K562 (cell line): Measurements from ENCODE around the gene NOTO. TPM values are rescaled to one million over a fixed set of nuclear protein-coding genes. Genes with fewer than 3 reads are reported as not detected.

ENCODE experiments used
- ADNP ChIP-seq: fragments of 200-800 bp; sonication (Bioruptor generic); IDR thresholded peaks from 2 replicates; pipeline ENCODE4 v1.6.1; 2016; ENCODE audit warnings: missing genetic modification characterization, missing compliant biosample characterization
- CBX3 ChIP-seq, 2 experiments: IDR thresholded peaks; 1 replicate in 1 of 2; 2 replicates in 1 of 2; pipeline ENCODE4 v1.6.1; 2012; ENCODE audit warnings: inconsistent platforms in 2 of 2, low read length in 2 of 2, borderline replicate concordance in 1 of 2, control low read depth in 1 of 2
- HDAC3 ChIP-seq: fragments of 450-650 bp; IDR thresholded peaks from 2 replicates; pipeline ENCODE4 v1.6.1; 2018; ENCODE audit warnings: borderline replicate concordance, mild to moderate bottlenecking, moderate library complexity; ENCODE audit not compliant: partially characterized antibody
- POLR2A ChIP-seq: fragments of 450-650 bp; conservative IDR thresholded peaks from 2 replicates; pipeline ENCODE4 v1.6.1; 2016
- SMAD2 ChIP-seq: fragments of 150-350 bp; IDR thresholded peaks from 2 replicates; pipeline ENCODE4 v1.6.1; 2014; ENCODE audit warnings: low read depth, mild to moderate bottlenecking, low read length
- TEAD1 ChIP-seq, 2 experiments: fragments of 450-650 bp in 1 of 2; sonication (generic) in 1 of 2; formaldehyde crosslinking; IDR thresholded peaks; 2 replicates each; pipeline versions ENCODE4 v1.4.0 to v1.8.0; 2020 to 2022; ENCODE audit warnings: mild to moderate bottlenecking in 2 of 2, missing genetic modification reagents in 1 of 2
- U2AF1 ChIP-seq: fragments of 200-400 bp; formaldehyde crosslinking; optimal IDR thresholded peaks from 2 replicates; pipeline ENCODE3; 2017; ENCODE audit warnings: mild to moderate bottlenecking, low read depth, low read length, moderate library complexity
- XRCC5 ChIP-seq: fragments of 200-400 bp; formaldehyde crosslinking; IDR thresholded peaks from 2 replicates; pipeline ENCODE4 v1.6.1; 2017; ENCODE audit warnings: low read depth, mild to moderate bottlenecking, low read length
- ZNF561 ChIP-seq: fragments of 450-650 bp; formaldehyde crosslinking; conservative IDR thresholded peaks from 2 replicates; pipeline ENCODE4 v1.4.0; 2020; ENCODE audit warnings: mild to moderate bottlenecking, moderate library complexity
- polyA plus RNA-seq, 8 experiments: library from polyadenylated mRNA; depleted of rRNA in 4 of 8; stranded (reverse) in 5 of 8; unstranded in 3 of 8; fragments of >200 nt; fragmentation: Nextera tagmentation in 2 of 8; fragmentation: Illumina TruSeq in 1 of 8; extraction: Ambion mirVana in 2 of 8; extraction: Trizol in 1 of 8; gene quantifications; 2 replicates each; pipeline versions ENCODE4 v1.2.1 to v1.2.3, GENCODE V29; 2011 to 2014; ENCODE audit warnings: inconsistent platforms in 1 of 8, missing spikeins in 1 of 8
- total RNA-seq, 7 experiments: library from RNA; depleted of rRNA in 6 of 7; stranded (reverse); fragments of >200 nt in 6 of 7; fragmentation: Illumina TruSeq in 2 of 7; extraction: Trizol in 2 of 7; gene quantifications; 2 replicates each; pipeline versions ENCODE4 v1.2.1 to v1.2.3, GENCODE V29; 2011 to 2021; ENCODE audit warnings: low replicate concordance in 1 of 7
- TF ChIP-seq, protein P1 (sequence below): fragments of 450-650 bp; IDR thresholded peaks from 2 replicates; pipeline ENCODE4 v1.6.1; 2016; ENCODE audit warnings: low read depth
- TF ChIP-seq, protein P2 (sequence below): sonication (generic); formaldehyde crosslinking; IDR thresholded peaks from 2 replicates; pipeline ENCODE4 v1.8.0; 2023; ENCODE audit warnings: missing genetic modification reagents, mild to moderate bottlenecking, borderline replicate concordance

NOTO gene
- total and polyA plus RNA-seq, 9 of the 15 experiments (the other 6 are each of a cell fraction or from before 2014, with no cell fraction given), result not detected

DNA sequence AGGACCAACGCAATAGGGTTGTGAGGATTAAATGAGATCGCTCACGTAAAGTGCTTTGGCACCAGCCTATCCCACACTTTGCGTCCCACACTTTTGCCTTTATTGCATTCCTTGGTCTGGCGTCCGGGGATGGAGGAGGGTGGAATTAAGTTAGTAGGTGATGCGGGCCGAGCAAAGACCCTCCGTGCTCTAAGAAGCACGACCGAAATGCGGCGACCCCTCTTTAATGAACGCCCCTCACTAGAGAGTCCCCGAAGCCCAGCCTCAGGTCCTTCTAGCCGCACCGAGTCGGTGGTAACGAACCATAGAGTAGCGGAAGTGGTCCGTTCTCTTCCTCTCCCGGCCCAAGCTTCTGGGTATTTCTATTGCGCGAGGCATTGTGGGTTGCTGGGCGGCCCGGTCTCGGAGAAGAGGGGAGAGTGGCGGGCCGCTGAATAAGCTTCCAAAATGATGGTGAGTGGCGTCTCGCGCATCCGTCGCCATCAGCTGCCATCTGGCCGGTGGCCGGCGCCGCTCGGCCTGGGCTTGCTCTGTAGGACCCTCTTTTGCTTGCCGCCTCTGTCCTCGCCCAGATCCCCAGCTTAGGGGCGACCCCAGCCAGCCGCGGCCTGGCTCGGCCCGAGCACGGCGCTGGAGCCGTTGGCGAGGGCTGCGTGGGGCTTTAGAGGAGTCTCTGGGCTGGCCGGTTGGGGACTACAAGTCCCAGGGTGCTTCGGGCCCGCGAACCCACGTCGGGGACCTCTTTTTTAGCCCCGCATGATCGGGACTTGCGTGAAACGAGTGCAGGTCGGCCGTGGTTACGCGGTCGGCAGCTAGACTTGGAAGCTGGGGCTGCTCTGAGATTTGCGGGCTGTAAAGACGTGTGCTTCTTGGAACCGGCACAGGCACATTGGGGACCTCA is 31.8 kb downstream of the NOTO start, which contains the start of gene CCT7 (continued):
- TF ChIP-seq, protein P1, sequence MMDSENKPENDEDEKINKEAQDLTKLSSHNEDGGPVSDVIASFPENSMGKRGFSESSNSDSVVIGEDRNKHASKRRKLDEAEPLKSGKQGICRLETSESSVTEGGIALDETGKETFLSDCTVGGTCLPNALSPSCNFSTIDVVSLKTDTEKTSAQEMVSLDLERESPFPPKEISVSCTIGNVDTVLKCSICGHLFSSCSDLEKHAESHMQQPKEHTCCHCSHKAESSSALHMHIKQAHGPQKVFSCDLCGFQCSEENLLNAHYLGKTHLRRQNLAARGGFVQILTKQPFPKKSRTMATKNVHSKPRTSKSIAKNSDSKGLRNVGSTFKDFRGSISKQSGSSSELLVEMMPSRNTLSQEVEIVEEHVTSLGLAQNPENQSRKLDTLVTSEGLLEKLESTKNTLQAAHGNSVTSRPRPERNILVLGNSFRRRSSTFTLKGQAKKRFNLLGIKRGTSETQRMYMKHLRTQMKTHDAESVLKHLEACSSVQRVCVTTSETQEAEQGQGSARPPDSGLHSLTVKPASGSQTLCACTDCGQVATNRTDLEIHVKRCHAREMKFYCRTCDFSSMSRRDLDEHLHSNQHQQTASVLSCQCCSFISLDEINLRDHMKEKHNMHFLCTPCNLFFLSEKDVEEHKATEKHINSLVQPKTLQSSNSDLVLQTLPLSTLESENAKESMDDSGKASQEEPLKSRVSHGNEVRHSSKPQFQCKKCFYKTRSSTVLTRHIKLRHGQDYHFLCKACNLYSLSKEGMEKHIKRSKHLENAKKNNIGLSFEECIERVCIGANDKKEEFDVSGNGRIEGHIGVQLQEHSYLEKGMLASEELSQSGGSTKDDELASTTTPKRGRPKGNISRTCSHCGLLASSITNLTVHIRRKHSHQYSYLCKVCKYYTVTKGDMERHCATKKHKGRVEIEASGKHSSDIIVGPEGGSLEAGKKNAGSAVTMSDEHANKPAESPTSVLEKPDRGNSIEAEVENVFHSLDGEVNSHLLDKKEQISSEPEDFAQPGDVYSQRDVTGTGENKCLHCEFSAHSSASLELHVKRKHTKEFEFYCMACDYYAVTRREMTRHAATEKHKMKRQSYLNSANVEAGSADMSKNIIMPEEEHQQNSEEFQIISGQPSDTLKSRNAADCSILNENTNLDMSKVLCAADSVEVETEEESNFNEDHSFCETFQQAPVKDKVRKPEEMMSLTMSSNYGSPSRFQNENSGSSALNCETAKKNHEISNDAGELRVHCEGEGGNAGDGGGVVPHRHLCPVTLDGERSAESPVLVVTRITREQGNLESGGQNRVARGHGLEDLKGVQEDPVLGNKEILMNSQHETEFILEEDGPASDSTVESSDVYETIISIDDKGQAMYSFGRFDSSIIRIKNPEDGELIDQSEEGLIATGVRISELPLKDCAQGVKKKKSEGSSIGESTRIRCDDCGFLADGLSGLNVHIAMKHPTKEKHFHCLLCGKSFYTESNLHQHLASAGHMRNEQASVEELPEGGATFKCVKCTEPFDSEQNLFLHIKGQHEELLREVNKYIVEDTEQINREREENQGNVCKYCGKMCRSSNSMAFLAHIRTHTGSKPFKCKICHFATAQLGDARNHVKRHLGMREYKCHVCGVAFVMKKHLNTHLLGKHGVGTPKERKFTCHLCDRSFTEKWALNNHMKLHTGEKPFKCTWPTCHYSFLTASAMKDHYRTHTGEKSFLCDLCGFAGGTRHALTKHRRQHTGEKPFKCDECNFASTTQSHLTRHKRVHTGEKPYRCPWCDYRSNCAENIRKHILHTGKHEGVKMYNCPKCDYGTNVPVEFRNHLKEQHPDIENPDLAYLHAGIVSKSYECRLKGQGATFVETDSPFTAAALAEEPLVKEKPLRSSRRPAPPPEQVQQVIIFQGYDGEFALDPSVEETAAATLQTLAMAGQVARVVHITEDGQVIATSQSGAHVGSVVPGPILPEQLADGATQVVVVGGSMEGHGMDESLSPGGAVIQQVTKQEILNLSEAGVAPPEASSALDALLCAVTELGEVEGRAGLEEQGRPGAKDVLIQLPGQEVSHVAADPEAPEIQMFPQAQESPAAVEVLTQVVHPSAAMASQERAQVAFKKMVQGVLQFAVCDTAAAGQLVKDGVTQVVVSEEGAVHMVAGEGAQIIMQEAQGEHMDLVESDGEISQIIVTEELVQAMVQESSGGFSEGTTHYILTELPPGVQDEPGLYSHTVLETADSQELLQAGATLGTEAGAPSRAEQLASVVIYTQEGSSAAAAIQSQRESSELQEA, result no peak
- TF ChIP-seq CBX3 (IDR thresholded peaks at IDR 0.05; ENCODE audit: borderline replicate concordance in 1 of 2, low read length in 2 of 2) (peak in 1 of 2 experiments; percentile 27; a peak in 1 of 3 replicates), ZNF561 (CRISPR knock-in tag) (no peak), ADNP (no peak), TEAD1 (CRISPR knock-in tag; IDR thresholded peaks at IDR 0.05) (no peak; a peak in 1 of 4 replicates), POLR2A (peak; percentile 97), U2AF1 (peak; percentile 46), SMAD2 (no peak), HDAC3 (no peak), XRCC5 (peak; percentile 93; the same call in 1 of the 2 replicates)
- TF ChIP-seq, protein P2, sequence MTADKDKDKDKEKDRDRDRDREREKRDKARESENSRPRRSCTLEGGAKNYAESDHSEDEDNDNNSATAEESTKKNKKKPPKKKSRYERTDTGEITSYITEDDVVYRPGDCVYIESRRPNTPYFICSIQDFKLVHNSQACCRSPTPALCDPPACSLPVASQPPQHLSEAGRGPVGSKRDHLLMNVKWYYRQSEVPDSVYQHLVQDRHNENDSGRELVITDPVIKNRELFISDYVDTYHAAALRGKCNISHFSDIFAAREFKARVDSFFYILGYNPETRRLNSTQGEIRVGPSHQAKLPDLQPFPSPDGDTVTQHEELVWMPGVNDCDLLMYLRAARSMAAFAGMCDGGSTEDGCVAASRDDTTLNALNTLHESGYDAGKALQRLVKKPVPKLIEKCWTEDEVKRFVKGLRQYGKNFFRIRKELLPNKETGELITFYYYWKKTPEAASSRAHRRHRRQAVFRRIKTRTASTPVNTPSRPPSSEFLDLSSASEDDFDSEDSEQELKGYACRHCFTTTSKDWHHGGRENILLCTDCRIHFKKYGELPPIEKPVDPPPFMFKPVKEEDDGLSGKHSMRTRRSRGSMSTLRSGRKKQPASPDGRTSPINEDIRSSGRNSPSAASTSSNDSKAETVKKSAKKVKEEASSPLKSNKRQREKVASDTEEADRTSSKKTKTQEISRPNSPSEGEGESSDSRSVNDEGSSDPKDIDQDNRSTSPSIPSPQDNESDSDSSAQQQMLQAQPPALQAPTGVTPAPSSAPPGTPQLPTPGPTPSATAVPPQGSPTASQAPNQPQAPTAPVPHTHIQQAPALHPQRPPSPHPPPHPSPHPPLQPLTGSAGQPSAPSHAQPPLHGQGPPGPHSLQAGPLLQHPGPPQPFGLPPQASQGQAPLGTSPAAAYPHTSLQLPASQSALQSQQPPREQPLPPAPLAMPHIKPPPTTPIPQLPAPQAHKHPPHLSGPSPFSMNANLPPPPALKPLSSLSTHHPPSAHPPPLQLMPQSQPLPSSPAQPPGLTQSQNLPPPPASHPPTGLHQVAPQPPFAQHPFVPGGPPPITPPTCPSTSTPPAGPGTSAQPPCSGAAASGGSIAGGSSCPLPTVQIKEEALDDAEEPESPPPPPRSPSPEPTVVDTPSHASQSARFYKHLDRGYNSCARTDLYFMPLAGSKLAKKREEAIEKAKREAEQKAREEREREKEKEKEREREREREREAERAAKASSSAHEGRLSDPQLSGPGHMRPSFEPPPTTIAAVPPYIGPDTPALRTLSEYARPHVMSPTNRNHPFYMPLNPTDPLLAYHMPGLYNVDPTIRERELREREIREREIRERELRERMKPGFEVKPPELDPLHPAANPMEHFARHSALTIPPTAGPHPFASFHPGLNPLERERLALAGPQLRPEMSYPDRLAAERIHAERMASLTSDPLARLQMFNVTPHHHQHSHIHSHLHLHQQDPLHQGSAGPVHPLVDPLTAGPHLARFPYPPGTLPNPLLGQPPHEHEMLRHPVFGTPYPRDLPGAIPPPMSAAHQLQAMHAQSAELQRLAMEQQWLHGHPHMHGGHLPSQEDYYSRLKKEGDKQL, result no peak
